LNCaP clone FGC (cell line): ENCODE data around the gene VWA2.

Source experiments
- DNase-seq: peaks from one replicate; pipeline ENCODE4 v3.0.0-alpha.2; 2011; ENCODE audit warnings: low read depth
- H3K4me3 ChIP-seq: 2 replicates; pipeline ENCODE4 v1.5.1; 2011; ENCODE audit warnings: mild to moderate bottlenecking, low read depth, low read length, control low read depth
- TF ChIP-seq, protein P1 (sequence below): IDR thresholded peaks from 2 replicates; pipeline ENCODE4 v1.5.1; 2012; ENCODE audit warnings: mild to moderate bottlenecking; ENCODE audit not compliant: control insufficient read depth, insufficient read depth; ENCODE audit errors: extremely low read depth

Gene VWA2

DNA sequence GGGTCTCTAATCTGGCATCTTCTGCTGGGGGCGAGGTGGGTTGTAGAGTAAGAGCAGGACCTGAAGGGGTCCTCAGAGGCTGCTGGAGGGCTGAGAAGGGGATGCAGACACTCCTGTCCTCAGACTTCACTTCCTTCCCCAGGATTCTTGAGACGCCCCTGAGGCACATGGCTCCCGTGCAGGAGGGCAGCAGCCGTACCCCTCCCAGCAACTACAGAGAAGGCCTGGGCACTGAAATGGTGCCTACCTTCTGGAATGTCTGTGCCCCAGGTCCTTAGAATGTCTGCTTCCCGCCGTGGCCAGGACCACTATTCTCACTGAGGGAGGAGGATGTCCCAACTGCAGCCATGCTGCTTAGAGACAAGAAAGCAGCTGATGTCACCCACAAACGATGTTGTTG, 52.0 kb downstream of the VWA2 start:
- no peak for DNase-seq
- H3K4me3 ChIP-seq: no peak overlapping the region
- TF ChIP-seq, protein P1, sequence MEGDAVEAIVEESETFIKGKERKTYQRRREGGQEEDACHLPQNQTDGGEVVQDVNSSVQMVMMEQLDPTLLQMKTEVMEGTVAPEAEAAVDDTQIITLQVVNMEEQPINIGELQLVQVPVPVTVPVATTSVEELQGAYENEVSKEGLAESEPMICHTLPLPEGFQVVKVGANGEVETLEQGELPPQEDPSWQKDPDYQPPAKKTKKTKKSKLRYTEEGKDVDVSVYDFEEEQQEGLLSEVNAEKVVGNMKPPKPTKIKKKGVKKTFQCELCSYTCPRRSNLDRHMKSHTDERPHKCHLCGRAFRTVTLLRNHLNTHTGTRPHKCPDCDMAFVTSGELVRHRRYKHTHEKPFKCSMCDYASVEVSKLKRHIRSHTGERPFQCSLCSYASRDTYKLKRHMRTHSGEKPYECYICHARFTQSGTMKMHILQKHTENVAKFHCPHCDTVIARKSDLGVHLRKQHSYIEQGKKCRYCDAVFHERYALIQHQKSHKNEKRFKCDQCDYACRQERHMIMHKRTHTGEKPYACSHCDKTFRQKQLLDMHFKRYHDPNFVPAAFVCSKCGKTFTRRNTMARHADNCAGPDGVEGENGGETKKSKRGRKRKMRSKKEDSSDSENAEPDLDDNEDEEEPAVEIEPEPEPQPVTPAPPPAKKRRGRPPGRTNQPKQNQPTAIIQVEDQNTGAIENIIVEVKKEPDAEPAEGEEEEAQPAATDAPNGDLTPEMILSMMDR: no peak

DNA sequence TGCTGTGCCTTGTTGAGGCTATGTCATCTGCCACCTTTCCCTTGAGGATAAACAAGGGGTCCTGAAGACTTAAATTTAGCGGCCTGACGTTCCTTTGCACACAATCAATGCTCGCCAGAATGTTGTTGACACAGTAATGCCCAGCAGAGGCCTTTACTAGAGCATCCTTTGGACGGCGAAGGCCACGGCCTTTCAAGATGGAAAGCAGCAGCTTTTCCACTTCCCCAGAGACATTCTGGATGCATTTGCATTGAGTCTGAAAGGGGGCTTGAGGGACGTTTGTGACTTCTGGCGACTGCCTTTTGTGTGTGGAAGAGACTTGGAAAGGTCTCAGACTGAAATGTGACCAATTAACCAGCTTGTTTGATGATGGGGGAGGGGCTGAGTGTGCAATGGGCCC, 52.5 kb downstream of the VWA2 start:
- DNase-seq: no peak
- no peak overlapping the region for H3K4me3 ChIP-seq
- TF ChIP-seq, protein P1: no peak

DNA sequence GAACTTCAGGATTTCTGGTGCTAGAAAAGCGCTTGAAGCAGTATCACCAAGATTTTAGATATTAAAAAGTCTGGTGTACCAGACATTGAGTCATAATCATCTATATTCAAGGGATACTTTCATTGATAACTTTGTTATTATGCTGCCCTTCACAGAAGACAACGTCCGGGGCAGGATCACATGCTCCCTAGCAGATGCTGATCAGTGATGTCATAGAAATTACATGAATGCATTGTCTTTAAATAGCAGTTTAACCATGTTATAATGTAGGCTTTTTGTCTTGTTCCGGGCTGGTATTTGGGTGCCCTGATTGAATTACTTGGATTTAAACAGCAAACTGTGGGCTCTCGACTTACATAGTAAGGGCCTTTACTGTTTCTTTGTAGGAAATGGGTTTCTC, 54.0 kb downstream of the VWA2 start:
- TF ChIP-seq, protein P1: no peak
- H3K4me3 ChIP-seq: no peak overlapping the region
- no peak for DNase-seq

DNA sequence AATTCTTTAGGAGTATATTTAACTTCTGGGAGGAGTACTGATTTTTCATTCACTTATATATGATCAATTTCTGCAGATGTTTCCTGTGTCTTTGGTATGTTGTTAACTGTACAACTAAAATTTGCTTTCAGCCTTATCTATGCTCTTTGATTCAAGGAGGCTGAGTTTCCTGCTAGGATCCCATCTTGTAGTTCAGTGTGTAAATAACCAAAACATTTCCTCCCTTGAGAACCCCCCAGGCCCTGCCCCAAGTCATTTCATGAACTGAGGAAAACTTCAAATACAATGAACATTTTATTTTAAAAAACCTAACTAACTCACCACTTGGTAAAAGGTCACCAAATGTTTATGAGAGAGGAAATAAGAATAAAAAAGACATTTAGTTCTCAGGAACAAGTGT, 55.5 kb downstream of the VWA2 start:
- no peak overlapping the region for H3K4me3 ChIP-seq
- no peak for DNase-seq
- TF ChIP-seq, protein P1: no peak

DNA sequence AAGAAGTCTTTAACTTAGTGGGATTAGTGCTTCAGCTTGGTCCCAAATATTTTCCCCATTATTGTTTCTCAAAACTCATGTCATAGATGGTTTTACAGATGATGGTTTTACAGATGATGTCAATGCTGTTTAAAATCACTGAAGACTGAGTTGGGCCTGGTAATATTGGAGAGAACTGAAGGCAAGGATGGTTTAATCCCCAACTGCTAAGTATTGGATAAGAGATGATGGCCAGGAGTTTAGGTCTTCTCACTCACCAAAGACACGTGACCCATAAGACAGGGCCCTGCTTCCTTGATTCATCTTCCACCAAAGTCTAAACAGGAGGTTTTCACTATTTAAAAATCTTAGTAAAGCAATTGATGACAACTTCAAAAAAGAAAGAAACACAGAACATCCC, 56.3 kb downstream of the VWA2 start:
- TF ChIP-seq, protein P1: no peak
- no peak for DNase-seq
- no peak overlapping the region for H3K4me3 ChIP-seq

DNA sequence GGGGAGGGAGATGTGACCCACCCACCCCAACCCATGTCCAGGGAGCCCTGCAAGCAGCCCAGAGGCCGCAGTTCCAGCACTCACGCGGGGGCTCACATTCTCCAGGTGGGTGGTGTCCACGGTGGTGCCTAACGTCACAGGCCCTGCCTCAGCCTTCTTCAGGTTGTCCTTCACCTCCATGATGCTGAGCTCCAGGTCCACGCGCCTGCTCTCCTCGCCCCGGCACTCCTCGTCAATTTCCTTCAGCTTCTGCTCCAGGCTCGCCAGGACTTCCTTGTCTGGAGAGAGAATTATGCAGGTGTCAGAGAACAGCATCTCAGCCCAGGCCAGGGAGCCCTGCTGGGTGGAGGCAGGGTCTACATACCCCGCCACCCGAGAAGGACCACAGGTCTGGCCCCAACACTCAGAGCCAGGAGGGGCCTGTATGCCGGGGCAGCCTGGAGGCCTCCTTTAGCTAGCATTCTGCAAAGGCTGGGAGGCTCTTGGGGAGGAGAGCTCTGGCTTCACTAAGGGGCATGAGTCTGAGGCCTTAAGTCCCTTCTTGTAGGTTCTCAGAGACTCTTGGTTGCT, 58.2 kb downstream of the VWA2 start:
- DNase-seq: no peak
- TF ChIP-seq, protein P1: no peak
- H3K4me3 ChIP-seq: no peak overlapping the region

DNA sequence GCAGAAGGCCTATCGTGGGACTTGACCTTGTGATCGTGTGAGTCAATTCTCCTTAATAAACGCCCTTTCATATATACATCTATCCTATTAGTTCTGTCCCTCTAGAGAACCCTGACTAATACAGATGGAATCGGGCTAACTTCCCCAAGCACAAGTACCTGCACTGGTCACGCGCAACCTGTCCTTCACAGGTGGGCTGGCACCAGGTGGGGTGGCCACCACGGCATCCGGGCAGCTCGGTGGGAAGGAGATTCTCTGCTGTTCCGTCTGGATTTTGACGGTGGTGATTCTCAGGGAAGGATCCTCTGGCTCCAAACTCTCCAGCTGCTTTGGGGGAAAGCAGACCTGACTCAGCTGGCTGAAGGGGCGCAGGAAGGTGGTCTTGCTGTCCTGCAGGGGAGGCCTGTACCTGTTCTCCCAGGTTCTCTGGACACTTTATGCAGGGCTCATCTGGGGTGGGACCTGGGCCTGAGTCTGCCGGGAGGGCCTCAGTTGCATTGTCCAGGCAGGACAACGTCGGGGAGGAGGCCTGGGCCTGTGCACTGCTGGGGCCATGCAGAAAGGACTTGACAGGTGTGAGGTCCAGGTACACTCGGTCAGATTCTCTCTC, 61.1 kb downstream of the VWA2 start:
- no peak for DNase-seq
- no peak overlapping the region for H3K4me3 ChIP-seq
- TF ChIP-seq, protein P1: no peak
